Spleen (tissue), 11 donors: ENCODE results near the gene ST6GALNAC3. TPM values are rescaled to one million over a fixed set of nuclear protein-coding genes. Genes with fewer than 3 reads are reported as not detected.
A peak's percentile ranks its signal among the peaks of the same experiment; 100 is the strongest.

Experiments
- DNase-seq: peaks from one replicate; pipeline ENCODE4 v3.0.0-alpha.2; 2020
- H3K27ac ChIP-seq, 8 donors: fragments of 200-600 bp; sonication (generic) in 7 of 8; 1 replicate in 4 of 8; 2 replicates in 4 of 8; pipeline versions ENCODE4 v1.5.0 to v1.8.0; 2016 to 2021; ENCODE audit warnings: inconsistent platforms in 4 of 8, mild to moderate bottlenecking in 4 of 8, moderate library complexity in 1 of 8
- H3K27me3 ChIP-seq, 7 donors: fragments of 200-600 bp; sonication (generic) in 6 of 7; replicated peaks in 1 of 7; 1 replicate in 4 of 7; 2 replicates in 3 of 7; pipeline versions ENCODE4 v1.5.0 to v1.8.0; 2016 to 2021; ENCODE audit warnings: inconsistent platforms in 3 of 7, mild to moderate bottlenecking in 1 of 7
- H3K36me3 ChIP-seq, 6 donors: fragments of 200-600 bp; sonication (generic) in 5 of 6; 1 replicate in 4 of 6; 2 replicates in 2 of 6; pipeline versions ENCODE4 v1.5.0 to v1.8.0; 2016 to 2021; ENCODE audit warnings: inconsistent platforms in 2 of 6
- H3K4me1 ChIP-seq, 6 donors: fragments of 200-600 bp; sonication (generic) in 5 of 6; 1 replicate in 3 of 6; 2 replicates in 3 of 6; pipeline versions ENCODE4 v1.5.0 to v1.8.0; 2016 to 2021; ENCODE audit warnings: inconsistent platforms in 3 of 6
- H3K4me3 ChIP-seq, 8 donors: fragments of 200-600 bp; sonication (generic) in 7 of 8; 1 replicate in 4 of 8; 2 replicates in 4 of 8; pipeline versions ENCODE4 v1.5.0 to v1.8.0; 2016 to 2021; ENCODE audit warnings: inconsistent platforms in 4 of 8, mild to moderate bottlenecking in 4 of 8, moderate library complexity in 2 of 8
- H3K9me3 ChIP-seq, 8 donors: fragments of 200-600 bp; sonication (generic) in 7 of 8; 1 replicate in 4 of 8; 2 replicates in 4 of 8; pipeline versions ENCODE4 v1.5.0 to v1.8.0; 2016 to 2021; ENCODE audit warnings: inconsistent platforms in 4 of 8
- CTCF ChIP-seq, 11 experiments: fragments of 200-600 bp in 7 of 11; fragments of 450-650 bp in 4 of 11; sonication (generic) in 4 of 11; IDR thresholded peaks in 8 of 11; conservative IDR thresholded peaks in 3 of 11; 1 replicate in 7 of 11; 2 replicates in 4 of 11; pipeline versions ENCODE4 v1.4.0 to v1.8.0; 2016 to 2021; ENCODE audit warnings: antibody characterized with exemption in 11 of 11, inconsistent platforms in 4 of 11, mild to moderate bottlenecking in 1 of 11
- POLR2A ChIP-seq, 3 donors: fragments of 450-650 bp; IDR thresholded peaks; one replicate each; pipeline ENCODE4 v1.5.1; 2017; ENCODE audit warnings: antibody characterized with exemption in 3 of 3, mild to moderate bottlenecking in 1 of 3
- POLR2AphosphoS5 ChIP-seq, 3 donors: sonication (generic); formaldehyde crosslinking; IDR thresholded peaks; one replicate each; pipeline ENCODE4 v1.5.1; 2017; ENCODE audit warnings: antibody characterized with exemption in 3 of 3
- WGBS, 5 donors: extraction: QIAGEN DNeasy Blood & Tissue Kit in 3 of 5; methylation state at CpG; one replicate each; pipeline versions ENCODE4 v1.1.5 to v1.1.7; 2013 to 2018; 5-methylcytosine and 5-hydroxymethylcytosine counted together
- intact Hi-C: fragments of 100-400 bp; cut with DNase I; formaldehyde crosslinking; loops from one replicate; pipeline ENCODE4 v1.15.0; 2023; ENCODE audit warnings: low total_unique reads
- polyA plus RNA-seq, 3 donors: library from polyadenylated mRNA; stranded (reverse); fragments of 200-250 nt; gene quantifications; one replicate each; pipeline ENCODE4 v1.2.1, GENCODE V29; 2013
- total RNA-seq, 7 donors: library from RNA; depleted of rRNA in 3 of 7; stranded (reverse); fragments of >200 nt in 3 of 7; fragmentation: NEBNext Ultra II Directional in 4 of 7; extraction: Animal tissue kit (Norgen Biotek cat#: 25700) in 4 of 7; gene quantifications; one replicate each; pipeline versions ENCODE4 v1.1.0 to v1.2.1, GENCODE V29; 2016 to 2021
- donor health status: healthy with polysubstance abuse.
- donor health status: DM: no; HTN: no; CAD: no; lungs with moderate emphysema.
- donor health status: DM: no; HTN: no; CAD: no.
- donor health status: Bipolar disorder and iron deficiency.
- donor health status: healthy.
- donor health status: DM: no; HTN: no; CAD: no.
- donor health status: DM: yes; HTN: yes; CAD: no.

Gene ST6GALNAC3
- total and polyA plus RNA-seq, 10 donors = 0.93 to 24.7 (median 10.1) TPM

DNA sequence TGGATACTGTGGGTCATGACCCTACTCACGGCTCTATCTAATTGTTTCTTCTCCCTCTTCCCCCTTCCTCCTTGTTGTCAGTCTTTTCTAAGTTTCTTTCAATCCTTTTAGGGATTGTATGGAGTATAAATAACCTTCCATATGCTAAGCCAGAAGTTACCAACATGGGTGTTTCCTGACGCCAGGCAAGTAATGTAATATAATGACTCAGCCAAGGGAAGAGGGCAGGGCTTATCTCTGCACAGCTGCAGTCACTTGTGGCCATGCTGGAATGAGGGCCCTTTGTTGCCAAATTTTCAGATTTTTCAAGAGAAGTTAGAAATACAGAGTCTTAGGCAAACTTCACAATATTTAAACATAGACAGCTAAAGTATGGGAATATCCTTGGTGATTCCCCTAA, 194.6 kb downstream of the ST6GALNAC3 start:
- H3K9me3 ChIP-seq = no peaks in the 10 kb centered on the region
- 15 to 41% (median 20%) methylated on average over 2 of the region's 2 CpGs for WGBS, 5 donors
- peaks cover 0 to 44% (median 30%) of the 10 kb centered on the region in 6 donors for H3K4me1 ChIP-seq
- intact Hi-C loops = no loop called here
- no peaks in the 10 kb centered on the region for H3K27me3 ChIP-seq
- H3K4me3 ChIP-seq = no peak overlapping the region
- H3K36me3 ChIP-seq = no peaks in the 10 kb centered on the region
- TF ChIP-seq CTCF (IDR thresholded peaks at IDR 0.05 in 8 of 11, conservative IDR thresholded peaks at IDR 0.05 in 3 of 11) (no peak), POLR2A (IDR thresholded peaks at IDR 0.05) (no peak), POLR2AphosphoS5 (IDR thresholded peaks at IDR 0.05) (no peak)
- peak overlapping the region in 3 of 8 donors; percentile 29 to 51 (median 48) for H3K27ac ChIP-seq
- no peak for DNase-seq

GRCh38 chr1:76274302-76274701, 199.8 kb downstream of the ST6GALNAC3 start:
- no peaks in the 10 kb centered on the region for H3K9me3 ChIP-seq
- H3K4me1 ChIP-seq = peaks cover 0 to 18% (median 12%) of the 10 kb centered on the region in 6 donors
- intact Hi-C loops = no loop called here
- H3K36me3 ChIP-seq = no peaks in the 10 kb centered on the region
- no peak for DNase-seq
- WGBS, 5 donors = 86 to 100% (median 96%) methylated on average over 1 of the region's 1 CpG
- H3K27ac ChIP-seq = no peak overlapping the region
- H3K4me3 ChIP-seq = no peak overlapping the region
- H3K27me3 ChIP-seq = no peaks in the 10 kb centered on the region
- TF ChIP-seq POLR2AphosphoS5 (IDR thresholded peaks at IDR 0.05) (no peak), POLR2A (IDR thresholded peaks at IDR 0.05) (no peak), CTCF (IDR thresholded peaks at IDR 0.05 in 8 of 11, conservative IDR thresholded peaks at IDR 0.05 in 3 of 11) (no peak)

GRCh38 chr1:76274718-76275117, 200.2 kb downstream of the ST6GALNAC3 start:
- intact Hi-C loops = no loop called here
- WGBS, 5 donors = 83 to 97% (median 92%) methylated on average over 3 of the region's 3 CpGs
- H3K4me3 ChIP-seq = no peak overlapping the region
- no peak for DNase-seq
- no peak overlapping the region for H3K27ac ChIP-seq
- no peaks in the 10 kb centered on the region for H3K36me3 ChIP-seq
- no peaks in the 10 kb centered on the region for H3K27me3 ChIP-seq
- H3K4me1 ChIP-seq = peaks cover 0 to 14% (median 8%) of the 10 kb centered on the region in 6 donors
- TF ChIP-seq POLR2A (IDR thresholded peaks at IDR 0.05) = no peak
- no peak for TF ChIP-seq POLR2AphosphoS5 (IDR thresholded peaks at IDR 0.05)
- TF ChIP-seq CTCF (IDR thresholded peaks at IDR 0.05 in 8 of 11, conservative IDR thresholded peaks at IDR 0.05 in 3 of 11) = no peak
- H3K9me3 ChIP-seq = no peaks in the 10 kb centered on the region

DNA sequence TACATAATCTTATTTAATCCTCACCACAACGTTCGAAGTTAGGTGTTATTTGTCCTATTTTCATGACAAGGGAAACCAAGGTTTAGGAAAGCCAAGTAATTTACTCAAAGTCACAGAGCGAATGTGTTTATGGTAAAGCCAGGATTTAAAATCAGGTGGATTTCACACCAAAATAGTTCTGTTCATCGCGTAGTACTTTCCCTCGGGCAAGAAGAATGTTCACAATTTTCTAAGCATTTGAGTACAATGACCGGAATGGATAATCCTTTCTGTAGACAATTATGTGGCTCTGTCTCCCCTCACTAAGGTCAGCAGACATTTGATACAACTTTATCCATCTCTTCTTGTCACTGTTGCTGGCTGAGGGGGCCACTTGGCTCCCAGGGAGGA, 204.2 kb downstream of the ST6GALNAC3 start:
- no peaks in the 10 kb centered on the region for H3K27me3 ChIP-seq
- intact Hi-C loops = no loop called here
- H3K36me3 ChIP-seq = no peaks in the 10 kb centered on the region
- DNase-seq = no peak
- no peak for TF ChIP-seq CTCF (IDR thresholded peaks at IDR 0.05 in 8 of 11, conservative IDR thresholded peaks at IDR 0.05 in 3 of 11)
- no peak for TF ChIP-seq POLR2A (IDR thresholded peaks at IDR 0.05)
- TF ChIP-seq POLR2AphosphoS5 (IDR thresholded peaks at IDR 0.05) = no peak
- H3K9me3 ChIP-seq = no peaks in the 10 kb centered on the region
- no peak overlapping the region for H3K27ac ChIP-seq
- 92 to 94% (median 92%) methylated on average over 7 of the region's 7 CpGs for WGBS, 5 donors
- H3K4me3 ChIP-seq = no peak overlapping the region
- H3K4me1 ChIP-seq = no peaks in the 10 kb centered on the region
